ENCODE data around the gene PRKCZ. TPM values are rescaled to one million over a fixed set of nuclear protein-coding genes. Genes with fewer than 3 reads are reported as not detected.
A peak's percentile ranks its signal among the peaks of the same experiment; 100 is the strongest.

Gene PRKCZ
- total and polyA plus RNA-seq, 9 of the 15 experiments (the other 6 are each of a cell fraction or from before 2014, with no cell fraction given) = 0.07 to 3.1 (median 1.3) TPM

DNA sequence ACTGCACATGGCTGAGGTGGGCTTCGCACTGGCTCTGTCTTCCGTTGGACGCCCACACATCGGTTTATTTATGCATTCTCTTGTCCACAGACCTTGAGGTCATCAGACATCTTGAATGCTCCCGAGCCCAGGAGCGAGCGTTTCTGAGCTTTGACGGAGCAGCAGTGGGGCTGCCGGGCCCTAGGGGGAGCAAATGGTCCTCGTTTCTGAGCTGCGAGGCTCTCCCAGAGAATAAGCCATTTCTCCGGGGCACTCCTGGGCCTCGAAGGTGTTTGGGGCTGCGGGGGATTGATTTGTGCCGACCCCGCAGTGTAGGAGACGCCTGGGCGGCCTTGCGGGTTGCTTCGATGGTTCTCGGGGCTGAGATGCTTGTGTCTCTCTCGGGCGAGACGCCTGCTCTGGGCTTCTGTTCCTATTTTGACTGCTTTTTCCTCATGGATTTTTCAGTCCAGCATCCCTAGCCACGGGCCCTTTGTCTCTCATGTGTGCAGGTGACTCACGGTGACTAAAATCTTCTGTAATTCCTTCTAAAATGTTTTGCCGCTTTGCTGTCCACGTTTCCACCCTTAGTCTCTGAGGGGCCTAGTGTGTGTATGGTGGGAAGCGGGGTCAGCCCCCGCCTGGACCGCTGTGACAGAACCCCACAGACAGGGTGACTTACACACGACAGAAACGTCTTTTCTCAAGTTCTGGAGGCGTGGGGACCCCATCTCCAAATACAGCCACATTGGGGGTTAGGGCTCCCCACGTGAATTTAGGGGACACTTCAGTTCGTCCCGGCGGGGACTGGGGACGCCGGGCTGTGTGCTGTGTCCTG is 82.2 kb downstream of the PRKCZ start (continued):
- TF ChIP-seq, protein P1, sequence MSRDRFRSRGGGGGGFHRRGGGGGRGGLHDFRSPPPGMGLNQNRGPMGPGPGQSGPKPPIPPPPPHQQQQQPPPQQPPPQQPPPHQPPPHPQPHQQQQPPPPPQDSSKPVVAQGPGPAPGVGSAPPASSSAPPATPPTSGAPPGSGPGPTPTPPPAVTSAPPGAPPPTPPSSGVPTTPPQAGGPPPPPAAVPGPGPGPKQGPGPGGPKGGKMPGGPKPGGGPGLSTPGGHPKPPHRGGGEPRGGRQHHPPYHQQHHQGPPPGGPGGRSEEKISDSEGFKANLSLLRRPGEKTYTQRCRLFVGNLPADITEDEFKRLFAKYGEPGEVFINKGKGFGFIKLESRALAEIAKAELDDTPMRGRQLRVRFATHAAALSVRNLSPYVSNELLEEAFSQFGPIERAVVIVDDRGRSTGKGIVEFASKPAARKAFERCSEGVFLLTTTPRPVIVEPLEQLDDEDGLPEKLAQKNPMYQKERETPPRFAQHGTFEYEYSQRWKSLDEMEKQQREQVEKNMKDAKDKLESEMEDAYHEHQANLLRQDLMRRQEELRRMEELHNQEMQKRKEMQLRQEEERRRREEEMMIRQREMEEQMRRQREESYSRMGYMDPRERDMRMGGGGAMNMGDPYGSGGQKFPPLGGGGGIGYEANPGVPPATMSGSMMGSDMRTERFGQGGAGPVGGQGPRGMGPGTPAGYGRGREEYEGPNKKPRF (IDR thresholded peaks at IDR 0.05; ENCODE audit: low read depth, low read length) = no peak
- TF ChIP-seq, protein P2, sequence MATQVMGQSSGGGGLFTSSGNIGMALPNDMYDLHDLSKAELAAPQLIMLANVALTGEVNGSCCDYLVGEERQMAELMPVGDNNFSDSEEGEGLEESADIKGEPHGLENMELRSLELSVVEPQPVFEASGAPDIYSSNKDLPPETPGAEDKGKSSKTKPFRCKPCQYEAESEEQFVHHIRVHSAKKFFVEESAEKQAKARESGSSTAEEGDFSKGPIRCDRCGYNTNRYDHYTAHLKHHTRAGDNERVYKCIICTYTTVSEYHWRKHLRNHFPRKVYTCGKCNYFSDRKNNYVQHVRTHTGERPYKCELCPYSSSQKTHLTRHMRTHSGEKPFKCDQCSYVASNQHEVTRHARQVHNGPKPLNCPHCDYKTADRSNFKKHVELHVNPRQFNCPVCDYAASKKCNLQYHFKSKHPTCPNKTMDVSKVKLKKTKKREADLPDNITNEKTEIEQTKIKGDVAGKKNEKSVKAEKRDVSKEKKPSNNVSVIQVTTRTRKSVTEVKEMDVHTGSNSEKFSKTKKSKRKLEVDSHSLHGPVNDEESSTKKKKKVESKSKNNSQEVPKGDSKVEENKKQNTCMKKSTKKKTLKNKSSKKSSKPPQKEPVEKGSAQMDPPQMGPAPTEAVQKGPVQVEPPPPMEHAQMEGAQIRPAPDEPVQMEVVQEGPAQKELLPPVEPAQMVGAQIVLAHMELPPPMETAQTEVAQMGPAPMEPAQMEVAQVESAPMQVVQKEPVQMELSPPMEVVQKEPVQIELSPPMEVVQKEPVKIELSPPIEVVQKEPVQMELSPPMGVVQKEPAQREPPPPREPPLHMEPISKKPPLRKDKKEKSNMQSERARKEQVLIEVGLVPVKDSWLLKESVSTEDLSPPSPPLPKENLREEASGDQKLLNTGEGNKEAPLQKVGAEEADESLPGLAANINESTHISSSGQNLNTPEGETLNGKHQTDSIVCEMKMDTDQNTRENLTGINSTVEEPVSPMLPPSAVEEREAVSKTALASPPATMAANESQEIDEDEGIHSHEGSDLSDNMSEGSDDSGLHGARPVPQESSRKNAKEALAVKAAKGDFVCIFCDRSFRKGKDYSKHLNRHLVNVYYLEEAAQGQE (IDR thresholded peaks at IDR 0.05; ENCODE audit: borderline replicate concordance) = peak; percentile 44; the same call in 1 of the 2 replicates
- TF ChIP-seq, protein P2 (CRISPR knock-in tag; IDR thresholded peaks at IDR 0.05; ENCODE audit: low read depth) = no peak
- TF ChIP-seq, protein P3, sequence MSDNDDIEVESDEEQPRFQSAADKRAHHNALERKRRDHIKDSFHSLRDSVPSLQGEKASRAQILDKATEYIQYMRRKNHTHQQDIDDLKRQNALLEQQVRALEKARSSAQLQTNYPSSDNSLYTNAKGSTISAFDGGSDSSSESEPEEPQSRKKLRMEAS (CRISPR knock-in tag; IDR thresholded peaks at IDR 0.05) = no peak
- TF ChIP-seq BRD9 (IDR thresholded peaks at IDR 0.05; ENCODE audit: low read depth, partially characterized antibody) = no peak
- TF ChIP-seq, protein P4, sequence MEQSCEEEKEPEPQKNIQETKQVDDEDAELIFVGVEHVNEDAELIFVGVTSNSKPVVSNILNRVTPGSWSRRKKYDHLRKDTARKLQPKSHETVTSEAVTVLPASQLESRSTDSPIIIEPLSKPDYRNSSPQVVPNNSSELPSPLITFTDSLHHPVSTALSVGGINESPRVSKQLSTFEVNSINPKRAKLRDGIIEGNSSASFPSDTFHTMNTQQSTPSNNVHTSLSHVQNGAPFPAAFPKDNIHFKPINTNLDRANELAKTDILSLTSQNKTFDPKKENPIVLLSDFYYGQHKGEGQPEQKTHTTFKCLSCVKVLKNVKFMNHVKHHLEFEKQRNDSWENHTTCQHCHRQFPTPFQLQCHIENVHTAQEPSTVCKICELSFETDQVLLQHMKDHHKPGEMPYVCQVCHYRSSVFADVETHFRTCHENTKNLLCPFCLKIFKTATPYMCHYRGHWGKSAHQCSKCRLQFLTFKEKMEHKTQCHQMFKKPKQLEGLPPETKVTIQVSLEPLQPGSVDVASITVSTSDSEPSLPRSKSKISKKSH (CRISPR knock-in tag; IDR thresholded peaks at IDR 0.05) = no peak
- TF ChIP-seq, protein P5, sequence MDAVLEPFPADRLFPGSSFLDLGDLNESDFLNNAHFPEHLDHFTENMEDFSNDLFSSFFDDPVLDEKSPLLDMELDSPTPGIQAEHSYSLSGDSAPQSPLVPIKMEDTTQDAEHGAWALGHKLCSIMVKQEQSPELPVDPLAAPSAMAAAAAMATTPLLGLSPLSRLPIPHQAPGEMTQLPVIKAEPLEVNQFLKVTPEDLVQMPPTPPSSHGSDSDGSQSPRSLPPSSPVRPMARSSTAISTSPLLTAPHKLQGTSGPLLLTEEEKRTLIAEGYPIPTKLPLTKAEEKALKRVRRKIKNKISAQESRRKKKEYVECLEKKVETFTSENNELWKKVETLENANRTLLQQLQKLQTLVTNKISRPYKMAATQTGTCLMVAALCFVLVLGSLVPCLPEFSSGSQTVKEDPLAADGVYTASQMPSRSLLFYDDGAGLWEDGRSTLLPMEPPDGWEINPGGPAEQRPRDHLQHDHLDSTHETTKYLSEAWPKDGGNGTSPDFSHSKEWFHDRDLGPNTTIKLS (IDR thresholded peaks at IDR 0.05; ENCODE audit: borderline replicate concordance, low read depth) = peak; percentile 23; the same call in 1 of the 2 replicates
- no peak for TF ChIP-seq POLR2H (tag; IDR thresholded peaks at IDR 0.05; ENCODE audit: low read depth)
- no peak for TF ChIP-seq EP300 (IDR thresholded peaks at IDR 0.05; ENCODE audit: low read length)
